LoVo (cell line): ENCODE data around the gene RPS23.
A peak's percentile ranks its signal among the peaks of the same experiment; 100 is the strongest.

Experiments
- DNase-seq: peaks from one replicate; pipeline ENCODE4 v3.0.0-alpha.2; 2016; ENCODE audit warnings: low spot score

The RPS23 gene

DNA sequence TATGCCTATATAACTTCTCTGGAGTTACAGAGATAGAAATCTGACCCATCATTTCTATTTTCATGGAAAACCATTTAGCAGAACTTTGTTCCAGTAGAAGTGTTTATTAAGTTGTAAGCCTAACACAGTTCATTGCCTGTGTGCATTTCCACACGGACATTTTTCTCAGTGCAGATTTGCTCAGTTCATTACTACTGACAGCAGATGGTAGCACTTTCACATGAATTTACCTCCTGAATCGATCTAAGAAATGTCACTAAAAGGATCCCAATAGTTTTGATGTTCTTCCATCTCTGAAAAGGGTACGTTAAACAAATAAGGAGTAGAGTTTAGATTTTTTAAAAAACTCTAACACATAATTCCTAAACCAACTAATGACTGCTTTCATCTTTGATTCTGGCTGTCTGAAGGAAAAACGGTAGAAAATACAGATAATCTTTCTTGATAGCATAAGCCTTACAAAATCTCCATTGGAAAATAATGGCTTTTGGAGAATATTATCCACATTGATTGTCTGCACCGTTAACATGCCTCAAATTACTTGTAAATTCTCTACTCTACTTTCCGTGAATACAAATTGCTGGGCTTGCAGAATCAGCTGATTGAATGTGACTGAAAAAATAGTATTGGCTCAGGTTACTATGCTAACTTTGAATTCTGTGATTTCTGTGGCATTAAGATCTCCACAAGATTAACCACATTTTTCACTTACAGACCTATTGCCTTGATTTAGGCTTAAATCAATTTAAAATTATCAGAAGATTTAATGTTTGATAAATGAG, 33.1 kb downstream of the RPS23 start:
- DNase-seq, result no peak

DNA sequence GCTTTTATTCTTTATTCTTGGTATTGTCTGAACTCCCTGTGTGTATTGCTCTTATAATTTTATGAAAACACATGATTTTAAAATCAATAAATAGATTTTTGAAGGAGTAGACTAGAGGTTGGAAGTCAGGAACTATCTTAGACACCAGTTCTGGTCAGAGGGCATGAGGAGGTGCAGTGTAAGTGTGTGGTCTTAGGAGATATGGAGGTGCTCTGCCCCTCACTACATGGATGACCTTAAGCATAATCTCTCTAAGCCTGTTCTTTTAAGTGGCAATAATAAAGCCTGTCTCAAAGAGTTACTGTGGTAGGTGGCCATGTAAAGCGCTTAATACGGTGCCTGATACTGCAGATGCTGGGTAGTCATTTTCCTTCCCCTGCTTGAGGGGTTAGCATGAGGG, 34.0 kb downstream of the RPS23 start:
- DNase-seq, result no peak

DNA sequence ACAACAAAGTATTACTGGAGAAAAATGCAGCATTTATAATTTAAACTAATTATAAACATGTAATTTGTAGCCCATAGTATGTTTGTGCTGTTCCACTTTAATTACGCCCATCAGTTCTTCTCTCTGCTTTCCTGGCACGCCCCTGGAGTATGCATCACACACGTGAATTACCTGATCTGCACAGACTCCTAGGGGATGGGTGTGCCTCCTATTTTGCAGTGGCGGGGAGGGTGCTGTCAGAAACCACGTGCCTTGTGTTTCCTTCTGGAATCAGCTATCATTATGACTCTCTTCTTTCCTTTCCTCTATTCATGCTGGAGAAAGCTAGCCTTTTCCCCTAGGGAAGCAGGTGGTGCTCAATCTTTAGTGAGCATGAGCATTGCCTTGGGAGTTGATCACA, 43.3 kb downstream of the RPS23 start:
- DNase-seq, result no peak

DNA sequence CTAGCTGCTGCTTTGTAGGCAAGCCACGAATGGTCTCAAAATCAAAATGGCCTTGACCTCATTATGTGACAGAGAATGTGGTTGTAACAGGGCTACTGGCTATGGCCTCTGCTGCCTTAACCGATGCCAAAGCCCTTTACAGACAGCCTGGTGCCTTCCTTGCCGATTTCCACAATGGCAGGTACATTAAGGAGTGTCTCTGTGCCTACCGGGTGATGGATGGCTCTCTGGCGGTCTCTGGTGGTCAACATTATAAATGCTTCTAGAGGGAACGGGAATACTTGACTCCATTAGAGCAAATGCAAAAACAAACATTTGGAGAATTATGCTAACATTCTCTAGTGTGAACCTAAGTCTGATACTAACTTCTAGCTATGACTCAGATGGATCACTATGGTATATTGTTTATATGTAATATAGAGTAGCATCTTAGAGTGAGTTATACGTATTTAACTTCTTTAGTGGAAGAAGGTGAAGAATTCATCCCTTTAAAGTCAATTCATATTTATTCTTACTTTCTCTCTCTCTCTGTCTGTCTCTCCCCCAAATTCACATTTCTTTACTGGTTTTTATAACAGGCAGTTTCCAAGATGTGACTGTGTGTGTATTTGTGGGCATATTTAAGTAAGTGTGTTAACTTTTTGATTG, 52.5 kb downstream of the RPS23 start:
- DNase-seq, result peak; percentile 60
